Measurements from ENCODE around the gene CMYA5.

DNA sequence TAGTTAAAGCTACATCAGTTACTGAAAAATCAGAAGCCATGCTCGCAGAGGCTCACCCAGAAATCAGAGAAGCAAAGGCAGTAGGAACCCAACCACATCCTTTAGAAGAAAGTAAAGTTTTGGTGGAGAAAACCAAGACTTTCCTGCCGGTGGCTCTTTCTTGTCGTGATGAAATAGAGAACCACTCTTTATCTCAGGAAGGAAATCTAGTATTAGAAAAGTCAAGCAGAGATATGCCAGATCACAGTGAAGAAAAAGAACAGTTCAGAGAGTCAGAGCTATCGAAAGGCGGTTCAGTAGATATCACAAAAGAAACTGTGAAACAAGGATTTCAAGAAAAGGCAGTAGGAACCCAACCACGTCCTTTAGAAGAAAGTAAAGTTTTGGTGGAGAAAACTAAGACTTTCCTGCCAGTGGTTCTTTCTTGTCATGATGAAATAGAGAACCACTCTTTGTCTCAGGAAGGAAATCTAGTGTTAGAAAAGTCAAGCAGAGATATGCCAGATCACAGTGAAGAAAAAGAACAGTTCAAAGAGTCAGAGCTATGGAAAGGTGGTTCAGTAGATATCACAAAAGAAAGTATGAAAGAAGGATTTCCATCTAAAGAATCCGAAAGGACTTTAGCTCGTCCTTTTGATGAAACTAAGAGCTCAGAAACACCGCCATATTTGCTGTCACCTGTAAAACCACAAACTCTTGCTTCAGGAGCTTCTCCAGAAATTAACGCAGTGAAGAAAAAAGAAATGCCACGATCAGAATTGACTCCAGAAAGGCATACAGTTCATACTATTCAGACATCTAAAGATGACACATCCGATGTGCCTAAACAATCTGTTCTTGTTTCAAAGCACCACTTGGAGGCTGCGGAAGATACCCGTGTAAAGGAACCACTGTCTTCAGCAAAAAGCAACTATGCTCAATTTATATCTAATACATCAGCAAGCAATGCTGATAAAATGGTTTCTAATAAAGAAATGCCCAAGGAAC, 47.2 kb downstream of the CMYA5 start:
- TF ChIP-seq EP300 (IDR thresholded peaks at IDR 0.05) = no peak
- TF ChIP-seq, protein P1, sequence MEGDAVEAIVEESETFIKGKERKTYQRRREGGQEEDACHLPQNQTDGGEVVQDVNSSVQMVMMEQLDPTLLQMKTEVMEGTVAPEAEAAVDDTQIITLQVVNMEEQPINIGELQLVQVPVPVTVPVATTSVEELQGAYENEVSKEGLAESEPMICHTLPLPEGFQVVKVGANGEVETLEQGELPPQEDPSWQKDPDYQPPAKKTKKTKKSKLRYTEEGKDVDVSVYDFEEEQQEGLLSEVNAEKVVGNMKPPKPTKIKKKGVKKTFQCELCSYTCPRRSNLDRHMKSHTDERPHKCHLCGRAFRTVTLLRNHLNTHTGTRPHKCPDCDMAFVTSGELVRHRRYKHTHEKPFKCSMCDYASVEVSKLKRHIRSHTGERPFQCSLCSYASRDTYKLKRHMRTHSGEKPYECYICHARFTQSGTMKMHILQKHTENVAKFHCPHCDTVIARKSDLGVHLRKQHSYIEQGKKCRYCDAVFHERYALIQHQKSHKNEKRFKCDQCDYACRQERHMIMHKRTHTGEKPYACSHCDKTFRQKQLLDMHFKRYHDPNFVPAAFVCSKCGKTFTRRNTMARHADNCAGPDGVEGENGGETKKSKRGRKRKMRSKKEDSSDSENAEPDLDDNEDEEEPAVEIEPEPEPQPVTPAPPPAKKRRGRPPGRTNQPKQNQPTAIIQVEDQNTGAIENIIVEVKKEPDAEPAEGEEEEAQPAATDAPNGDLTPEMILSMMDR (IDR thresholded peaks at IDR 0.05) = no peak
- TF ChIP-seq POLR2A (IDR thresholded peaks at IDR 0.05) = no peak

All from tibial nerve (tissue), 4 donors.